Endothelial cell (in vitro differentiated cells): ENCODE measurements around the gene FHL3. TPM values are rescaled to one million over a fixed set of nuclear protein-coding genes. Genes with fewer than 3 reads are reported as not detected.

ENCODE experiments used
- DNase-seq: peaks from one replicate; pipeline ENCODE4 v3.0.0; 2021; ENCODE audit warnings: low spot score
- H3K27ac Mint-ChIP-seq: one replicate; pipeline ENCODE4 v1.8.0; 2021; ENCODE audit warnings: mixed read lengths, inconsistent platforms; ENCODE audit not compliant: unreplicated experiment
- H3K27me3 Mint-ChIP-seq: one replicate; pipeline ENCODE4 v1.8.0; 2021; ENCODE audit warnings: mild to moderate bottlenecking, moderate library complexity, mixed read lengths, inconsistent platforms; ENCODE audit not compliant: unreplicated experiment
- H3K36me3 Mint-ChIP-seq: one replicate; pipeline ENCODE4 v1.8.0; 2021; ENCODE audit warnings: mild to moderate bottlenecking, low read depth, mixed read lengths, inconsistent platforms; ENCODE audit not compliant: unreplicated experiment
- H3K4me1 Mint-ChIP-seq: one replicate; pipeline ENCODE4 v1.8.0; 2021; ENCODE audit warnings: mild to moderate bottlenecking, mixed read lengths, inconsistent platforms; ENCODE audit not compliant: unreplicated experiment
- H3K4me3 Mint-ChIP-seq: one replicate; pipeline ENCODE4 v1.8.0; 2021; ENCODE audit warnings: mild to moderate bottlenecking, mixed read lengths, inconsistent platforms; ENCODE audit not compliant: unreplicated experiment
- H3K9me3 Mint-ChIP-seq: one replicate; pipeline ENCODE4 v1.8.0; 2021; ENCODE audit warnings: mixed read lengths, inconsistent platforms; ENCODE audit not compliant: unreplicated experiment
- total RNA-seq: library from RNA; stranded (reverse); fragmentation: NEBNext Ultra II Directional; extraction: Animal tissue kit (Norgen Biotek cat#: 25700); gene quantifications from one replicate; pipeline ENCODE4 v1.2.1, GENCODE V29; 2021; ENCODE audit not compliant: unreplicated experiment
- TF ChIP-seq, protein P1 (sequence below): fragments of 200-600 bp; sonication (generic); IDR thresholded peaks from one replicate; pipeline ENCODE4 v1.5.0; 2021; ENCODE audit warnings: antibody characterized with exemption; ENCODE audit not compliant: unreplicated experiment

Gene FHL3
- total RNA-seq, 1 donor from 2014 or later: 142 TPM

DNA sequence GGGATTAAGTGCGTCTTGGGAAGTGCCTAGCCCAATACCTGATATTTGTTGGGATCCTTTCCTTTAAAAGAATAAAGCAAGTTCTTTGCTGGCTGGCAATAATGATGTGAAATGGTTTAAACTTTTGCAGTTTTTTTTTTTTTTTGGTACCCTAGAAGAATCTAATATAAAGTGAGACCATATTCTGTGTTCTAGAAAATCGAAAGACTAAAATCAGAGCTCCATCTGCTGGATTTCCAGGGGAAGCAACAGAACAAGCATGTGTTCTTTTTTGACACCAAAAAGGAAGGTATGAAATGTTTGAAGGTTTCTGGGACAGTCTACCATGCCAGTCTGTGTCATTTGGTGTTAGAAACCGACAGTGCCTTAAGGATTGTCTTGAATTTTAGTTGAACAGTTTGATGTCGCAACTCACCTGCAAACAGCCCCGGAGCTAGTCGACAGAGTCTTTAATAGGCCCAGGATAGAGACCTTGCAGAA lies 13.6 kb upstream of the FHL3 start:
- Mint-ChIP-seq H3K27me3 (peaks cover 1% of the 10 kb centered on the region), H3K27ac (no peak overlapping the region), H3K9me3 (no peaks in the 10 kb centered on the region), H3K36me3 (peaks cover 45% of the 10 kb centered on the region), H3K4me1 (peaks cover 31% of the 10 kb centered on the region), H3K4me3 (no peak overlapping the region)
- DNase-seq: no peak
- TF ChIP-seq, protein P1, sequence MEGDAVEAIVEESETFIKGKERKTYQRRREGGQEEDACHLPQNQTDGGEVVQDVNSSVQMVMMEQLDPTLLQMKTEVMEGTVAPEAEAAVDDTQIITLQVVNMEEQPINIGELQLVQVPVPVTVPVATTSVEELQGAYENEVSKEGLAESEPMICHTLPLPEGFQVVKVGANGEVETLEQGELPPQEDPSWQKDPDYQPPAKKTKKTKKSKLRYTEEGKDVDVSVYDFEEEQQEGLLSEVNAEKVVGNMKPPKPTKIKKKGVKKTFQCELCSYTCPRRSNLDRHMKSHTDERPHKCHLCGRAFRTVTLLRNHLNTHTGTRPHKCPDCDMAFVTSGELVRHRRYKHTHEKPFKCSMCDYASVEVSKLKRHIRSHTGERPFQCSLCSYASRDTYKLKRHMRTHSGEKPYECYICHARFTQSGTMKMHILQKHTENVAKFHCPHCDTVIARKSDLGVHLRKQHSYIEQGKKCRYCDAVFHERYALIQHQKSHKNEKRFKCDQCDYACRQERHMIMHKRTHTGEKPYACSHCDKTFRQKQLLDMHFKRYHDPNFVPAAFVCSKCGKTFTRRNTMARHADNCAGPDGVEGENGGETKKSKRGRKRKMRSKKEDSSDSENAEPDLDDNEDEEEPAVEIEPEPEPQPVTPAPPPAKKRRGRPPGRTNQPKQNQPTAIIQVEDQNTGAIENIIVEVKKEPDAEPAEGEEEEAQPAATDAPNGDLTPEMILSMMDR: peak; percentile 37

DNA sequence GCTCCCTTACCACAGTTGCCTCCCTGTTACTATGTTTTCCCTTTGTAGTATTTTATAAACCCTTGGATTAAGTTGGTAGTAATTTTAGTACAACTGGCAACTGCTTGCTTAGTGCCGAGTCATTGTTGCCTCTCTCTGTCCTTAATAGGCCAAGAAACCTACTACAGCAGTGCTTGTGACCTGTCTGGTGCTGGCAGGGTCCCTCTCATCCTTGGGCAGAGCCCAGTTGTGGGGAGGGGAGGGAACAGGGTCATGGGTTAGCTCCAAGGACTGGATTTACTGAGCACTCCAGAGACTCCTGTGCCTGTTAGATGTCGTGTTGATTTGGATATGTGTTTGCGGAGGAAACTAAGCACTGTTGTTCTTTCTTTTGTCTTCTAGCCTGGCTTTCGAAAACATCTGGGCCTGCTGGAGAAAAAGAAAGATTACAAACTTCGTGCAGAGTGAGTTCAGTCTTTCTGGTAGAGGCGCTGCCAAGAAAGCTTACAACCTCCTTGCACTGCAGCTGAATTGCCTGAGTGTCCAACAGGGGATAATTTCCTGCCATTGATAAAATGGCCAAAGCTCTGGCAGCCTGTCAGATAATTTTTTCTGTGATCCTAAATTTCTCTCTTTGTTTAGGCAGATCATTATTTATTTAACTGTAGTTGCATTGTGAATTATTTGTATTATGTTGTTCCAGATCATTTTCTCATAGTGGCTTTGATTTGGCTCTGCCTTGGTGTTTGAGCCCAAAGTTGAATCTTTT lies 10.8 kb upstream of the FHL3 start:
- no peak for DNase-seq
- Mint-ChIP-seq H3K4me3 (peak overlapping the region; percentile 77), H3K27ac (peak overlapping the region; percentile 98), H3K9me3 (no peaks in the 10 kb centered on the region), H3K4me1 (peaks cover 48% of the 10 kb centered on the region), H3K36me3 (peaks cover 31% of the 10 kb centered on the region), H3K27me3 (no peaks in the 10 kb centered on the region)
- TF ChIP-seq, protein P1: no peak

DNA sequence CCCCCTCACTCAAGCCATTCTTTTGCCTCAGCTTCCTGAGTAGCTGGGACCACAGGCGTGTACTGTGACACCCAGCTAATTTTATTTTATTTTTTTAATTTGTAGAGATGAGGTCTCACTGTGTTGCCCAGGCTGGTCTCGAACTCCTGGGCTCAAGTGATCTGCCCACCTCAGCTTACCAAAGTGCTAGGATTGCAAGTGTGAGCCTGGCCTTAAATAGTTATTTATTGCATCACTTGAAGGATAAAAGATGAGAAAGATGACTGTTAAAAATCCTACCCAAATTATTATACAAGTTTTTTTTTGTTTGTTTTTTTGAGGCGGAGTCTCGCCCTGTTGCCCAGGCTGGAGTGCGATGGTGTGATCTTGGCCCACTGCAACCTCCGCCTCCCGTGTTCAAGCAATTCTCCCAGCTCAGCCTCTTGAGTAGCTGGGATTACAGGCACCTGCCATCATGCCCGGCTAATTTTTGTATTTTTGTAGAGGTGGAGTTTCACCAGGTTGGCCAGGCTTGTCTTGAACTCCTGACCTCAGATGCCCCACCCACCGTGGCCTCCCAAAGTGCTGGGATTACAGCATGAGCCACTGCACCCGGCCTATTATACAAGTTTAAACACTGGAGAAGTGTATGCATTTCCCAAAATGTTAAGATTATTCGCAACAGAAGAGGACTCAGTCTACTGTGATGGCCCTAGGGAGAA lies 9.6 kb upstream of the FHL3 start:
- no peaks in the 10 kb centered on the region for H3K27me3 Mint-ChIP-seq
- TF ChIP-seq, protein P1: no peak
- H3K36me3 Mint-ChIP-seq: peaks cover 27% of the 10 kb centered on the region
- H3K27ac Mint-ChIP-seq: peak overlapping the region; percentile 98
- peaks cover 50% of the 10 kb centered on the region for H3K4me1 Mint-ChIP-seq
- no peak for DNase-seq
- H3K4me3 Mint-ChIP-seq: no peak overlapping the region
- H3K9me3 Mint-ChIP-seq: no peaks in the 10 kb centered on the region

- Mint-ChIP-seq H3K36me3 (peaks cover 22% of the 10 kb centered on the region), H3K27ac (peak overlapping the region; percentile 74), H3K9me3 (no peaks in the 10 kb centered on the region), H3K4me3 (peak overlapping the region; percentile 31), H3K4me1 (peaks cover 57% of the 10 kb centered on the region), H3K27me3 (no peaks in the 10 kb centered on the region)
- no peak for DNase-seq
- TF ChIP-seq, protein P1: peak; percentile 33
Observed at GRCh38 chr1:38014171-38014570, 8.9 kb upstream of the FHL3 start.

DNA sequence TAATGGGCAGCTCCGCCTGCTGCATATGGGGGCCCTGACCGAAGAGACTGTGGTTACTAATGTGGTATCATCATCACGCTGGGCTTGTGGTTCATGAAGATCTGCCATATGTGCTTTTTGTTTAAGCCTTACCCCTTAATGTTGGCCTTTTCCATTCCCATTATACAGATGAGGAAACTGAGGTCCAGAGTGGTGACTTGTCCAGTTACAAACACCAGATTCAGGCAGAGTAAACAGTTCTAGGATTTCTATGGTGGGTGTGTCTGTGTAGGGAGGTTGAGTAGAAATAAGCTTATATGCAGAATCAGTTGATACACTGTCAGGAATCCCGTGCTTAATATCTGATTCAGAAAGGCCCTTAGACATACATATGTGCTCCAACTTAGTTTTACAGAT lies 7.9 kb upstream of the FHL3 start:
- Mint-ChIP-seq H3K36me3 (peaks cover 13% of the 10 kb centered on the region), H3K9me3 (no peaks in the 10 kb centered on the region), H3K27me3 (no peaks in the 10 kb centered on the region), H3K27ac (peak overlapping the region; percentile 99), H3K4me3 (peak overlapping the region; percentile 99), H3K4me1 (peaks cover 62% of the 10 kb centered on the region)
- TF ChIP-seq, protein P1: no peak
- DNase-seq: no peak
